ENCODE results near the gene SLC26A11. TPM values are rescaled to one million over a fixed set of nuclear protein-coding genes. Genes with fewer than 3 reads are reported as not detected.

SLC26A11 gene
- total and polyA plus RNA-seq, 2 experiments from 2014 or later: 11.4 to 13.9 TPM

- in situ Hi-C loops (cut with MboI): no loop called here
- Histone ChIP-seq H3K9me2 (ENCODE audit: insufficient read depth) (no peaks in the 10 kb centered on the region), H4K20me1 (ENCODE audit: insufficient read depth) (no peaks in the 10 kb centered on the region), H3K27me3 (replicated peaks; ENCODE audit: insufficient read depth) (no peaks in the 10 kb centered on the region), H3K9me3 (ENCODE audit: low read depth) (no peaks in the 10 kb centered on the region), H3K4me1 (ENCODE audit: insufficient read depth) (peaks cover 4% of the 10 kb centered on the region; the same call in 1 of the 2 replicates), H3K36me3 (ENCODE audit: low read depth) (no peaks in the 10 kb centered on the region; the same call in 1 of the 2 replicates), H3K4me2 (ENCODE audit: unreplicated experiment) (no peak overlapping the region), H3K4me3 (no peak overlapping the region), H3K27ac (no peak overlapping the region), H3F3A (ENCODE audit: insufficient read depth) (peaks cover 4% of the 10 kb centered on the region; the same call in 1 of the 2 replicates), H3K79me2 (ENCODE audit: insufficient read depth) (peaks cover 25% of the 10 kb centered on the region; the same call in 1 of the 2 replicates), H3K9ac (no peak overlapping the region), H2AFZ (no peak overlapping the region)
- TF ChIP-seq EZH2phosphoT487 (IDR thresholded peaks at IDR 0.05; ENCODE audit: insufficient read depth, low read depth): no peak
- no peak for TF ChIP-seq EZH2 (IDR thresholded peaks at IDR 0.05; ENCODE audit: insufficient read depth, poor library complexity, severe bottlenecking)
- no peak for DNase-seq
- WGBS, 2 experiments (ENCODE audit: low coverage in 1 of 2, low lambda C conversion rate in 2 of 2, missing lambda C conversion rate in 2 of 2): 90 to 94% methylated on average over 19 of the region's 19 CpGs
Measured at GRCh38 chr17:80285237-80285920, 65.2 kb downstream of the SLC26A11 start.

GRCh38 chr17:80286638-80286960 lies 66.4 kb downstream of the SLC26A11 start:
- TF ChIP-seq EZH2 (IDR thresholded peaks at IDR 0.05; ENCODE audit: insufficient read depth, poor library complexity, severe bottlenecking): no peak
- TF ChIP-seq EZH2phosphoT487 (IDR thresholded peaks at IDR 0.05; ENCODE audit: insufficient read depth, low read depth): no peak
- Histone ChIP-seq H3K27ac (no peak overlapping the region), H4K20me1 (ENCODE audit: insufficient read depth) (no peaks in the 10 kb centered on the region), H3K79me2 (ENCODE audit: insufficient read depth) (peaks cover 23% of the 10 kb centered on the region; the same call in 1 of the 2 replicates), H2AFZ (no peak overlapping the region), H3K27me3 (replicated peaks; ENCODE audit: insufficient read depth) (no peaks in the 10 kb centered on the region), H3K9ac (no peak overlapping the region), H3F3A (ENCODE audit: insufficient read depth) (no peaks in the 10 kb centered on the region), H3K36me3 (ENCODE audit: low read depth) (peaks cover 6% of the 10 kb centered on the region; the same call in 1 of the 2 replicates), H3K9me3 (ENCODE audit: low read depth) (no peaks in the 10 kb centered on the region), H3K4me1 (ENCODE audit: insufficient read depth) (no peaks in the 10 kb centered on the region), H3K9me2 (ENCODE audit: insufficient read depth) (no peaks in the 10 kb centered on the region), H3K4me2 (ENCODE audit: unreplicated experiment) (no peak overlapping the region), H3K4me3 (no peak overlapping the region)
- in situ Hi-C loops (cut with MboI): no loop called here
- WGBS, 2 experiments (ENCODE audit: low coverage in 1 of 2, low lambda C conversion rate in 2 of 2, missing lambda C conversion rate in 2 of 2): 97 to 99% methylated on average over 5 of the region's 5 CpGs
- DNase-seq: no peak

- no peak overlapping the region for H3K4me2 ChIP-seq (ENCODE audit: unreplicated experiment)
- no peaks in the 10 kb centered on the region for H3K4me1 ChIP-seq (ENCODE audit: insufficient read depth)
- WGBS, 2 experiments (ENCODE audit: low coverage in 1 of 2, low lambda C conversion rate in 2 of 2, missing lambda C conversion rate in 2 of 2): 96% methylated on average over 9 of the region's 9 CpGs
- H3K79me2 ChIP-seq (ENCODE audit: insufficient read depth): peaks cover 19% of the 10 kb centered on the region; the same call in 1 of the 2 replicates
- no peaks in the 10 kb centered on the region for H3F3A ChIP-seq (ENCODE audit: insufficient read depth)
- H3K4me3 ChIP-seq: no peak overlapping the region
- no peak overlapping the region for H3K27ac ChIP-seq
- no peaks in the 10 kb centered on the region for H4K20me1 ChIP-seq (ENCODE audit: insufficient read depth)
- in situ Hi-C loops (cut with MboI): no loop called here
- no peak for DNase-seq
- H3K9me3 ChIP-seq (ENCODE audit: low read depth): no peaks in the 10 kb centered on the region
- H3K27me3 ChIP-seq (replicated peaks; ENCODE audit: insufficient read depth): no peaks in the 10 kb centered on the region
- peaks cover 6% of the 10 kb centered on the region; the same call in 1 of the 2 replicates for H3K36me3 ChIP-seq (ENCODE audit: low read depth)
- no peak overlapping the region for H2AFZ ChIP-seq
- no peak for TF ChIP-seq EZH2phosphoT487 (IDR thresholded peaks at IDR 0.05; ENCODE audit: insufficient read depth, low read depth)
- TF ChIP-seq EZH2 (IDR thresholded peaks at IDR 0.05; ENCODE audit: insufficient read depth, poor library complexity, severe bottlenecking): no peak
- no peak overlapping the region for H3K9ac ChIP-seq
- no peaks in the 10 kb centered on the region for H3K9me2 ChIP-seq (ENCODE audit: insufficient read depth)
Measured at GRCh38 chr17:80287038-80287437, 66.8 kb downstream of the SLC26A11 start.

GRCh38 chr17:80287806-80288567 lies 67.8 kb downstream of the SLC26A11 start:
- 82 to 87% methylated on average over 17 to 22 of the region's 22 CpGs for WGBS, 2 experiments (ENCODE audit: low coverage in 1 of 2, low lambda C conversion rate in 2 of 2, missing lambda C conversion rate in 2 of 2)
- TF ChIP-seq EZH2 (IDR thresholded peaks at IDR 0.05; ENCODE audit: insufficient read depth, poor library complexity, severe bottlenecking): no peak
- no peak for TF ChIP-seq EZH2phosphoT487 (IDR thresholded peaks at IDR 0.05; ENCODE audit: insufficient read depth, low read depth)
- Histone ChIP-seq H3K9me2 (ENCODE audit: insufficient read depth) (no peaks in the 10 kb centered on the region), H4K20me1 (ENCODE audit: insufficient read depth) (no peaks in the 10 kb centered on the region), H3K9me3 (ENCODE audit: low read depth) (no peaks in the 10 kb centered on the region), H3K4me1 (ENCODE audit: insufficient read depth) (no peaks in the 10 kb centered on the region), H2AFZ (no peak overlapping the region), H3K4me3 (no peak overlapping the region), H3K27me3 (replicated peaks; ENCODE audit: insufficient read depth) (no peaks in the 10 kb centered on the region), H3K4me2 (ENCODE audit: unreplicated experiment) (no peak overlapping the region), H3K27ac (no peak overlapping the region), H3K9ac (no peak overlapping the region), H3K79me2 (ENCODE audit: insufficient read depth) (peaks cover 12% of the 10 kb centered on the region; the same call in 1 of the 2 replicates), H3K36me3 (ENCODE audit: low read depth) (peaks cover 6% of the 10 kb centered on the region; the same call in 1 of the 2 replicates), H3F3A (ENCODE audit: insufficient read depth) (no peaks in the 10 kb centered on the region)
- in situ Hi-C loops (cut with MboI): no loop called here
- DNase-seq: no peak
